Lung microvascular endothelial cell (primary cell): ENCODE measurements around the gene OGFOD2. TPM values are rescaled to one million over a fixed set of nuclear protein-coding genes. Genes with fewer than 3 reads are reported as not detected.

Experiments
- DNase-seq, 2 donors: peaks; one replicate each; pipeline versions ENCODE4 v3.0.0 to v3.0.0-alpha.2; 2010; ENCODE audit warnings: low read depth in 2 of 2
- total RNA-seq: library from RNA; depleted of rRNA; stranded (reverse); fragments of >200 nt; gene quantifications from 2 replicates; pipeline ENCODE4 v1.2.1, GENCODE V29; 2014

Gene OGFOD2
- total RNA-seq, 1 donor from 2014 or later: 9.1 TPM

GRCh38 chr12:122951406-122951805, 23.6 kb upstream of the OGFOD2 start:
- peak; percentile 61 to 89 for DNase-seq

- peak; percentile 86 to 88 for DNase-seq
Measured at GRCh38 chr12:122951979-122952892, 22.8 kb upstream of the OGFOD2 start.

- DNase-seq: no peak
Measured at GRCh38 chr12:122955156-122955555, 19.9 kb upstream of the OGFOD2 start.

- DNase-seq: no peak
Measured at GRCh38 chr12:122956035-122956434, 19.0 kb upstream of the OGFOD2 start.

GRCh38 chr12:122958198-122958888, 16.7 kb upstream of the OGFOD2 start:
- peak; percentile 95 to 96 for DNase-seq

GRCh38 chr12:122959566-122960192, 15.4 kb upstream of the OGFOD2 start:
- no peak for DNase-seq

- DNase-seq: no peak
Measured at GRCh38 chr12:122960193-122960569, 14.9 kb upstream of the OGFOD2 start.

GRCh38 chr12:122961531-122962329, 13.3 kb upstream of the OGFOD2 start:
- DNase-seq: peak in 1 of 2 donors; percentile 39

- peak in 1 of 2 donors; percentile 47 for DNase-seq
Measured at GRCh38 chr12:122963941-122964265, 11.1 kb upstream of the OGFOD2 start.

- DNase-seq: no peak
Measured at GRCh38 chr12:122964439-122965257, 10.4 kb upstream of the OGFOD2 start.

GRCh38 chr12:122965321-122965751, 9.7 kb upstream of the OGFOD2 start:
- no peak for DNase-seq

- peak; percentile 81 to 95 for DNase-seq
Measured at GRCh38 chr12:122965851-122966742, 8.9 kb upstream of the OGFOD2 start, which contains the start of gene ABCB9. ABCB9 (minus strand) TSS chr12:122966463; CDS start chr12:122960235, 6,228 bp downstream.

GRCh38 chr12:122966743-122967550, 8.1 kb upstream of the OGFOD2 start:
- no peak for DNase-seq

- DNase-seq: no peak
Measured at GRCh38 chr12:122968104-122968503, 6.9 kb upstream of the OGFOD2 start.

- DNase-seq: no peak
Measured at GRCh38 chr12:122969676-122970075, 5.4 kb upstream of the OGFOD2 start.

GRCh38 chr12:122974274-122974891, 661 bp upstream of the OGFOD2 start:
- DNase-seq: peak; percentile 99

- no peak for DNase-seq
Measured at GRCh38 chr12:122975790-122976647, 975 bp downstream of the OGFOD2 start.
